ENCODE data around the gene PBX2.
"Not testable (repeated sequence)": the region's sequence is repeated elsewhere in the genome, so short reads cannot be mapped to it uniquely, and the experiment has no call there.

The PBX2 gene

DNA sequence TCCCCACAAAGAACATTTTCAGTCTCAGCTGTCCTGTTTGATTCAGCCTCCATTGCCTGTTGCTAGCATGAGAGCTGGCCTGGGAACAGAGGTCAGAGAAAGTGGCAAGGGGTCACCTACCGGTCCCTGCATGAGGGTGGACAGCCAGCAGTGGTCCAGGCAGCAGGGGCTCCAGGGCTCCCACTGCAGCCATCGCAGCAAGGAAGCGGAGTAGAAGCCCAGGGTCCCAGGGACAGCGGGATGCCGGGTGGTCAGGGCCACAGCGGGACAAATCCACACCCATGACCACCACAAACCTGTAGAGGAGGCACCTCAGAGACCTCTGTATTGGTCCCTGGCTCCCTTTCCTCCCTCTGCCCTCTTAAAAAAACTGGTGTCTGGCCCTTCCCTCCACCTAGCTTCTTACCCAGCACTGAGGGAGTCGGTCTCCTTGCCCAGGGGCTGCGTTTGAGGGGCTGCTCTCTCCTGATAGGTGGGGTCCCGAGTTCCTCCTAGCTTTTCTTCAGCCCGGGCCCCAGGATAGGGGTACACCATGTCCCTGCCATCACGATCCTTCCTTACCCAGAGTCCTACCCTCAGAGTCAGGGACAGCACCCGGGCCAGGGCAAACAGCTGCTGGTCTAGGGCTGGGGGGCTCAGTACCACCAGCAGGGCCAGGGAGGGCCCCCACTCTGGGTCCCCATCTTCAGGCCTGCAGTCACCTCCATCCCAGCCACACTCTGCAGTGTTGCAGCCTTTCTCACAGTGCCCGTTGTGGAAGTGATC is 10.9 kb upstream of the PBX2 start:
- no peak for DNase-seq

DNA sequence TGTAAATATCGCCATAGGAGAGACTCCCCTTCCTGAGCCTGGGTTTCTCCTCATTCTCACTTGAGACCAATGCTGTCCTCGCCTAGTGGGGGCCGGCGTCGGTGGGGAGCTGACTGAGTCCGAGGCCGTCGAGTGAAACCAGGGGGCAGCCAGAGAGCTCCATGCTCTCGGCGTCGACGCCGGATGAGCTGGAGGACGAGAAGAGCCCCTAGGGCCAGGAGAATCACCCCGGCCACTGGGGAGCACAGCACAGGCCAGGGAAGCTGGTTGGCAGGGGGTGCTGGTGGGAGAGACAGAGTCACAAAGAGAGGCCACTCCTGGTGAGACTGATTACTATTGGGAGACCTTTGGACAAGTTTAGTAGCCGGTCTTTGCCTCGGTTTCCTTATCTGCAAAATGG is 8.9 kb upstream of the PBX2 start:
- no peak for DNase-seq

DNA sequence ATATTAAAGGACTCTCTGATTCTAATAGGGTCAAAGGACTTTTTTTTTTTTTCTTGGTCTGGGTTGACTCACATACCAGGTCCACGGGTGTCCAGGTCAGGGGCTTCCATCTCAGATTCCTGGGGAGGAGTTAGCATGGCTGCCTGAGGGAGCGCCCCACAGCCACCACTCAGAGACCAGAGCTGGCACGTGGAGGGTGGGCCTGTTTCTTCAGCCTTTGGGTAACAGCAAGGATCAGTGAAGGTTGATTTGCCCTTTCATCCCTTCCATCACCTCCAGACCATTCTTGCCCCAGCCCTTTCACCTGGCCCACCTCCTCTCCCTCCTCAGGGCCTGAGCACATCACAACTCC is 8.3 kb upstream of the PBX2 start:
- DNase-seq: no peak

DNA sequence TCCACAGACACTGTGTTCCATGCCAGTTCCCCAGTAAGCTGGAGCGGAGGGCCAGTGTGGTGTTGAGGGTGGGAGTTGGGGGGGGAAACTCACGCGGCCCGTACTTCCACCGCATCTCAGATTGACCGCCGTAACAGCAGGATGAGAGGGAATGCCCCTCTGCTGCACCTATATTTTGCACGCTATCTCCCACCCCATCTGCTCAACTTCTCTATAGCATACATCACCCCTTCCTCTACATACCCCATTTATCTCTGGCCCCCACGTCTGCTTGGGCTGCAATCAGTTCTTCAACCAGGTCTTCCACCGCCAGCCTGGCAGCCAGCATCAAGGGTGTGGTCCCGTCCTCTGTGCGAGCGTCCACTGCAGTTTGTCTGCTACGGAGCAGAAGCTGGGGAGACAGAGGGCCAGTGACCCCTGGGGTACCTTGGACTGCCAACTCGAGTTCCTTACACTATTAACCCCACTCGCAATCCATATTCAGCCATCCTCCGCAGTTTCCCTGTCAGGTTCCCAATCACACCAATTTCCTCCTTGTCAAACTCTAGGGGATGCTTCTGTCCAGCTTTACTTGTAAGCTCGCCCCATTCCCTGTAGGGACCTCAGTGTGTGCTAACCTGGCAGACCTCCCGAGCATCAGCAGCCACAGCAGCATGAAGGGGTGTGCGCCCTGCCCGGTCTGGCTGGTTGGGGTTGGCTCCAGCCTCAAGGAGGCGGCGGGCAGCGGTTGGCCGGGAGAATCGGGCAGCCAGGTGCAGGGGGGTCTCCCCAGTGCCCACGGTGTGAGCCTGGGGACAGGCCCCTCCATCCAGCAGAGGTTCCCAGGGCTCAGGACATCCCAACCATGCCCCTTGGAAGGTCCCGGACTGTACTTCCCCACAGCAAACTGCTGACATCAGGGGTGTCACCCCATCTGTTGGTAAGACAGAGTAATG is 6.9 kb upstream of the PBX2 start:
- DNase-seq: no peak

DNA sequence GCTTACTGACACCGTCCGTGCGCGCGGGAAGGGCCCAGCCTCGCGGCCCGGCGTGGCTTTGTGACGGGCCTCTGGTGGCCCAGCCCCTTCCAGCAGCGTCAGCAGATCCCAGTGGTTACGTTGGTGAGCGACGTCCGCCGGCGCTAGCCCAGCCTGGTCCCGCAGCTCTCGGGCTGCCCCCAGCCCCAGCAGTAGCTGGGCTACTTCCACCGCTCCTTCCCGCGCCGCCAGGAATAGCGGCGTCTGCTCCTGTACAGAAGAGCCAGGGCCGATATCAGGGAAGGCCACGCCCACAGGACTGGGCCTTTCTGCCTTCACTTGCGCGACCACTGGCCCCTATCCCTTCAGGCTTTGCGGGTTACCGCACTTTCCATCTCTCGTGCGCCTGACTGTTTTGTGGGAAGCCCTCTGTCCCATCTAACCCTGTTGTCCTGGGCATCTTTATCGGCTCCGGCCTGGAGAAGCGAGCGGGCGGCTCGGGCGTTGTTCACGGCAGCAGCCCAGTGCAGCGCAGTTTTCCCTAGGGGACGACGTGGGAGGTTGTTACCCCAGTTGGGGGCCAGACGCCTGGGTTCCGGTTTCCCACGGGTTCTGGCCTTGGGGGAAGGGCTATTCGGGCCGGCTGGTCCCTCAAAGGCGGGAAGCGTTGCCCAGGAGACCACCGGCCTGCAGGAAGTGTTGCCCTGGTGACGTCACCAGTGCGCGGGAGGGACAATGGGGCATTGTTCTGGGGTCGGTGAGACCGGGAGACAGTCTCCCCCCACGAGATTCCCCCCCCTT is 6.1 kb upstream of the PBX2 start:
- peak; percentile 79 for DNase-seq

DNA sequence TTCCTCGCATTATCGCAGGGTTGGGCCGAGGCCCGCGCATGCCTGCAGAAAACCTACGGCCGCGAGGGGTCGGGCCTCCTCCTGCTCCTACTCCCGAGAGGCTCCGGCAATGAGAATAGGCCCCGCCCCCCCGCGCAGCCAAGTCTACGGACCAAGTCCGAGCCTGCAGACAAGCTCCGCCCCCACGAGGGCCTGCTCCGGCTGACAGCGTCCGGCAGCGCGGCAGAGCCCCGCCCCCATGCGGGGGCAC is 5.6 kb upstream of the PBX2 start:
- peak; percentile 100 for DNase-seq

DNA sequence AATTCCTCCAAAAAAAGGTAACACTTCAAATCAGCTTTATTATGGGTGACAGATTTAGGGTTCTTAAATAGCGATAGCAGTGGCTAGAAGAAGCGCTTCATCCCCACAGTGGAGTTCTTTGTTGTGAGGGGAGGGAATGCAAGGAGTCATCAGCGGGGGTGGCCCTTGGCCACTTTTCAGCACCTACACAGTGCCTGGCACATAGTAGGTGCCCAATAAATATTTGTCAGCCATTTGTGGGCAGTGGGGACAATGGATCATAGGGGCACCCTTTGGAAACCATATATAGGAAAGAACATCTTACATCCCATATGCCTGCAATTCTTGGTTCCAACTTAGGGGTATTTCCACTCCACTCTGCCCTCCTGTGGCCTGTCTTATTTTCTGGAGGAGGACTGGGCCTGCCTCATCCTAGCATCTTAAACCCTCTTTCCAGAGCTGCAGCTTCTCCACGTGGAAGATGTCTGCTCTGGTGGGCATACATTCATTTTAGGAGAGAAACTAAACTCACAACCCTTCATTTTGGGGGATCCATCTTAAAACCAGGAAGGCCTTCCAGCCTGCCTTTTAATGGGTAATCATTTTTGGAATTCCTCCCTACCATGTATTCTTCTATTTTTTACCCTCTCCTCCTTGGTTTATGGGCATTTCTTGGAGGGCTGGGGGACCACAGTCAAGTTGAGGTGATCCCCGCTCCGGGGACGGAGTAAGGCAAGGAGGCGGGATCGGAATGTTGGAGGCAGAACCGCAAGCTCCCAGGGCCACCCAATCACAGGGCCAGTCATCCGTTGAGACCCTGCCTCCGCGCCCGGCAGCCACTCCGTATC is 5.0 kb upstream of the PBX2 start:
- peak; percentile 57 for DNase-seq

DNA sequence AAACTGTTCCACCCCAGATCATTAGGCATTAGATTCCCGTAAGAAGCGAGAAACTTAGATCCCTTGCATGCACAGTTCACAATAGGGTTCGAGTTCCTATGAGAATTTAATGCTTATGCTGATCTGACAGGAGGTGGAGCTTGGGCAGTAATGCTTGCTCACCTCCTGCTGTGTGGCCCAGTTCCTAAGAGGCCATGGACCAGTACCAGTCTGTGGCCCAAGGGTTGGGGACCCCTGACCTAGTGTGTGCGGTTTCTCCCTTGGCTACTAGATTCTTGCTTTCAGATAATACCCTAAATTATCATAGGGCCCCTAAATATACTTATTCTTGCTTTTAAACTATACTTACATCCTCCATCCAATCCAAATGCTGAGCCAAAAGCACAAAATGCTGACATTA is 4.4 kb upstream of the PBX2 start:
- no peak for DNase-seq

DNA sequence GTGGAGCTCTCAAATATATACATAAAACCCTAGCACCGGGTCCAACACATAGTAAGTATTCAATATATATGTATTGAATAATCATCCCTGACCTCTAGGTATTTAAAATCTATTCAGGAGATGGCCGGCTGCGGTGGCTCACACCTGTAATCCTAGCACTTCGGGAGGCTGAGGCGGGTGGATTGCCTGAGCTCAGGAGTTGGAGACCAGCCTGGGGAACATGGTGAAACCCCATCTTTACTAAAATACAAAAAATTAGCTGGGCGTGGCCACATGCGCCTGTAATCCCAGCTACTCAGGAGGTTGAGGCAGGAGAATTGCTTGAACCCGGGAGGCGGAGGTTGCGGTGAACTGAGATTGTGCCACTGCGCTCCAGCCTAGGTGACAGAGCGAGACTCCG is 3.1 kb upstream of the PBX2 start:
- DNase-seq: not testable (repeated sequence)

DNA sequence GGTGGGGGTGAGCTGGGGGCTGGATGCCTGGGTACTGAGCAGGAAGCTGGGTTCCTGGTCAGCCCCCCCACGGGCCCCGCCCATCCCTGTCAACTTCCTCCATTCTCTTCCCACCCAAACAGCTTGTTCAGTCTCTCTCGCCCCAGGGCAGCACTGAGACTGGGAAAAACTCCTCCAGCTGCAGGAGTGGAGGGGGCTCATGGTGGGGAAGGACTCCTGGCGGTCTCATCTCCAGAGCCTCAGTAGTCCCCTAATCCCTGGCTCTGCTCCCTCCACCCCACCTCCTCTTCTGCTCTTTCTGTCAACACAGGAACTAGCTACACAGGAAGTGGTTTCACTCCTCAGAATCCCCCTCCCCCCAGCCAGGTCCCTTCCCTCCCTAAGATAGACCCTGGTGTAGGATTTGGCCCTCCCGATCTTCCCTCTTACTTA is 2.6 kb upstream of the PBX2 start, which contains the start of gene GPSM3:
TSS of gene GPSM3 (minus strand) at position 36 of the 432 bp plus-strand sequence. CDS start 130 bp downstream, outside the sequence.
- DNase-seq: peak; percentile 75

DNA sequence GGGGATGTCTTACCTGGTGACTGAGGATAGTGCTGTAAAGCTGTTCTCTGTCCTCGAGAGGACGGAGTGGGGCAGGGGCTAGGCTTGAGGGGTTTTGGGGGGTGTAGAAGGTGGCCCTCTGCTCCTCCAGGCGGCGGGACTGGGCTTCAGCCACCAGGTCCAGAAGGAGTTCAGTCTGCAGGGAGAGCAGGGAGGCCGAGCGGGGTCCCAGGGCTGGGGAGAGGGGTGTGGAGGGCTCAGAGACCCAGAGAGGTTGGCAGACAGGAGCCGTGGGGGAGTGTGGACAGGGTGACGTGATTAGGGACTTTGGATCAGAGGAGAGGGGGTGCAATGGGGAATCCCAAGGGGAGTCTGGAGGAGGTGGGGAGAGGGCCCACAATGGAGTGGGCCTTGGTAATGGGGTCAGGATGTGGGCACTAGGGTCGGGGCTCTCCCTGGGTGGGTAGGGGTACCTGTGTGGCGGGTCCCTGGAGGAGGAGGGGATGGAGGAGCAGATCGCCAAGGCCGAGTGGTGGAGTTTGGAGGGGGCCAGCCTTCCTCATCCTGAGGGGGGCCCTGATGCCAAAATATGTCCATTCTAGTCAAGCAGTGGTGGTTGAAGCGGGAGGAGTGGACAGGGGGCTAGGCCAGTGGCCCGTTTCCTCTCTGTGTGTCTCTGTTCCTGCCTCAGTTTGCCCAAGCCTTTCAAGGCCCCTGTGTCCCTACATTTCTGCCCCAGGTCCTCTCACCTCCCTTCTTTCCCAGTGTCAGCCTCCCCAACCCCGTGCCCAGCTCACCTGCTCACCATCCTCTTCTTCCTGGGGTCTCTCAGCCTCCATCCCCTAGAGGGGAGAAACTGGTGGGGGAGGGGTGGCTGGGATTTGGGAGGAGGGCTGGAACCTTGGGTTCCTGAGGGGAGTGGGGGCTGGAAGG is 1.9 kb upstream of the PBX2 start:
- DNase-seq: no peak

DNA sequence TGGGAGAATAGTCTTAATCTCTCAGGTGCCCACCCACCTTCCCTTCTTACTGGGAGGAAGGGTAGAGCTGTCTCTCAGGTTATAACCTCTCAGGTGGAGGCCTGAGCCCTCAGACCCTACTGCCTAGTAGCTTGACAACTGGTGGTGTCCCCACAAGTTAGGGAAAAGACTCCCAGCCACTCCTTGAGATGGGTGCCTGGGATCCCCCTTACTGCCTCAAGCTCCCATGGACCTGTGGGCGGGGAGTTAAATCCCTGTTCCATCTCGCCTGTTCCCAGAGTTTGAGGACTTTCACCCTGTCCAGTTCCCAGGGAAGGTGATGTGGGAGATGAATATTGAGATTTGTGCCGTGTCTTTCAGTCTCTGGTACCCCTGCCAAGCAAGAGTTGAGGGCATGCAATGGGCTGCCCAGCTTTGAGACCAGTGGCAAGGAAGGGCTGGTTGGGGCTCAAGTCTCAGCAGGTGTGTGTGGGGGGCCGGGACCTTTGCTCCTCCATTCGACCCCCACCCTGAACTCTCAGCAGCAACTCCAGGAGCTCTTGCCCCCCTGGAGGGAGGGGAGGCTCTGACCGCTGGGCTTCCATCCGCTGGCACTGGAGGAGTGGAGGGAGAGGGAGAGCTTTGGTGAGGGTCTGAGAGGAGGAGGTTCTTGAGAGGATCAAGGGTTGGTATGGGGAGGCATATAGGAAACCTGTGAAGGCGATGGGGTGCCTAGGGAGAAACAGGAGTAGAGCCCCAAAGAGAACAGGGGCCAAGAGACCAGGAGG is 1.1 kb upstream of the PBX2 start:
- no peak for DNase-seq

DNA sequence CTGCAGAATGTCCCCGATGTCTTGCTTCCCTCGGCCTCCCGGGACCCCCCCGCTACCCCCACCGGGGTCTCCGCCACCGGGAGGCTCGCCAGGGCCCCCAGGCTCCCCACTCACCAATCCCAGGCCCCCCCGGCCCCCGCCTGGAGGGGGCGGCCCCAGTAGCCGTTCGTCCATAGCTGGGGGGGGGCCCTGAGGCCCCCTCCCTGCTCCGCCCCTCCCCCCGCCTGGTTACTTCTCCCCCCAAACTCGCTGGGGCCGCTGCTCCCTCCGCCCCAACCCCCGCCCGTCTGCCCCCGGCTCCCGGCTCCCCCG is 304 bp downstream of the PBX2 start:
- DNase-seq: no peak

DNA sequence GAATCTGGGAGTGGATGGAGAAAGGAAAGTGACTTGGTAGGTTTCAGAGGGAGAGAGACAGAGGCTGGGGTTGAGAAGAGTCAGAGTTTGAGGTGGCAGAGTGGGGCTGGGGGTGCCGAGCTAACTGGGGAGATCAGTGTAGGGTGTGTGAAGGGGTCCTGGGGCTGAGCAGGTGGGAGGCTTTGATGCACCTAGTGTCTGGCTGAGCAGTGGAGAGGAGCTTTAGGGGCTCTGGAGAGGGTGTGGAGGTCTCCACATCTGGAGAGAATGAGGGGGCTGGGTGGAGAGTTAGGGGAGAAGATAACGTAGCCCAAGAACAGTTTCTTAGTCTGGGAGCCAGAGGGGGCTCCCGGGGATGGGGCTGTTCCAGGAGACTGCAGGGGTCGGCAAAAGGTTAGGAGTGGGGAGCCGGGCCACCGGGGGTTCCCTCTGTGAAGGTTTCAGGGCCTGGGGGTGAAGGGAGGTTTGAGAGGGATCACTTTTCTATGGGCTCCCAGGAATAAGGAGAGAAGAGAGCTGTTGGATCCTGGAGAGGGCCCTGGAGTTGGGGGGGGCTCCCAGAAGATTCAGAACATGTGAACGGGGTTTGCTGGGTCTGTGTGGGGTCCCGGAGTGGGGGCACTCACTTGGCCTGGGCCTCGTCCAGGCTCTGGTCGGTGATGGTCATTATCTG is 797 bp downstream of the PBX2 start:
- DNase-seq: no peak

DNA sequence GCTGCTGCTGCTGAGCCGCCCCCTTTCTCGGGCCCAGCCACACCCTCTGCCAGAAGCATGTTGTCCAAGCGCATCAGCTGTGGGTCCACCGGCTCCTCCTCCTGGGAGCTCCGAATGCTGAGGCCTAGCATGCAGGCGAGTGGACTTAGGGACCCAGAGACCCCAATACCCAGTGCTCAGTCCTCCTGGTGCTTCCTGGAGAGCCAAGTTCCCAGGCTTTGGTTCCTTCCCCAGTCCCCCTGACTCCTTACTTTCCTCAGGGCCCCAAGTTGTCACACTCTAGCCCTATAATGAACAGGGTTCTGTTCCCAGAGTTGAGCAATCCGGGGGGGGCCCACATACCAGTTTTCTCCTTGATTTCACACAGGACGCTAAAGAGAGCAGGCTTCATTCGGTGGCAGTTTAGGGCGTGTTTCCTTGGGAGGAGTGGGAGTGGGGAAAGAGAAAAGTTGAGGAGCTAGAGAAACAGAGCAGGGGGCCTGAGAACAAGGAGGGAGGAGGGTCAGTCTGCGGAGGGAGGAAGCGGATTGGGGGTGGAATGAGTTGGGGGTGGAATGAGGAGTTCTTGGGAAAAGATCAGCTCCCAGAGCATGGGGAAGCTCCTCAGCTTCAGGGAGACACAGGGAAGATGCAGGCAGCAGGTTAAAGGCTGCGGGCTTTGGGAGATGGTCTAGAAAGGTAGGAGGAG is 1.5 kb downstream of the PBX2 start:
- no peak for DNase-seq

DNA sequence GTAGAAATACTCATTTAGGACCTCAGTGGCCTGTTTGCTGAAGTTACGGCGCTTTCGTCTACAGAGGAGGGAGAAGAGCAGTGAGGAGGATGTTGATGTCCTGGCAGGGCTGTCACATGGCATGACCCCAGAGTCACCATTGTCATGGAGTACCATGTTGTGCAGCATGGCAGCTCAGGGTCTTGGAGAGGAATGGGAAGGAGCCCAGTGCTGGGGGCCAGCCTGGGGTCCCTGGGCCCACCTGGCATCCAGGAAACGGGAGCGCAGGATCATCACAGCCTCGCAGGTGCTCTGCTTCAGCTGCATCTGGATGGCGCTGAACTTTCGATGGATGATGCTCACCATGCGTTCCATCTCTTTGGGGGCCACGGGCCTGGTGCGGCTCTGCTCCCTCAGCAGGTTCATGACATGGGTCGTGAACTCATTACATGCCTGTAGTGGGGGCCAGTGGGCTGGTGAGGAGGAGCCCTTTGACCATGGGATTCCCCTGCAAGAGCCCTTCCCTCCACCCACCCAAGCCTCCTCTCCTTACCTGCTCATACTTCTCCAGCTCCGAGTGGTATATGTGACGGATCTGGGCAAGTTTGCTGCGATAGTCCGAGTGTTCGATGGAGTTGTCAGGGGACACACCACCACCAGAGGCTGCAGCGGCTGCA is 2.1 kb downstream of the PBX2 start:
- DNase-seq: not testable (repeated sequence)

DNA sequence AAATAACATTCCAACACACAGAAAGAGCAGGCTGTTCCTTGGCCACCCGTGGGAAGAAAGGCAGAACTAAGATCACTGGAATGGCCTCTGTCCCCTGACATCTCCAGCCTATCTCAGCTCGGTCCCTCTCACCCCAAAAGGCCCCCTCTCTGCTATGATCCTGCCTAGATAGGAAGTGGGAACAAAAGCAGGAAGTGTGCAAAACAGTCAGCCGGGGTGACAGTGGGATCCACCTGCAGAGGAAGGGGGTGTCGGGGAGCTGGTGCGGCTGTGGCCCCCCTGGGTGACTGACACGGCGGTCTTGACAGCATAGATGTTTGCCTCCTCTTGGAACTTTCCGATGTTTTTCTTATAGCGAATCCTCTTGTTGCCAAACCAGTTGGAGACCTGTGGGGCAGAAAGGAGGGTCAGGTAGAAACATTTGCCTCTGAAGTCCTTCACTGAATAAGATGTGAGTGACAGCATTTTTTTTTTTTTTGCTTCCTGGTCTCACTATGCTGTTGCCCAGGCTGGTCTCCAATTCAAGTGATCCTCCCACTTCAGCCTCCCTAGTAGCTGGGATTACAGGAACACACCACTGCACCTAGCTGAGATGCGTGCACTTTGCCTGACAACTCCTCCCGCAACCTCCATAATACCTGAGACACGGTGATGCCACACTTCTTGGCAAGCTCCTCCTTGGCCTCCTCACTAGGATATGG is 2.8 kb downstream of the PBX2 start:
- no peak for DNase-seq

DNA sequence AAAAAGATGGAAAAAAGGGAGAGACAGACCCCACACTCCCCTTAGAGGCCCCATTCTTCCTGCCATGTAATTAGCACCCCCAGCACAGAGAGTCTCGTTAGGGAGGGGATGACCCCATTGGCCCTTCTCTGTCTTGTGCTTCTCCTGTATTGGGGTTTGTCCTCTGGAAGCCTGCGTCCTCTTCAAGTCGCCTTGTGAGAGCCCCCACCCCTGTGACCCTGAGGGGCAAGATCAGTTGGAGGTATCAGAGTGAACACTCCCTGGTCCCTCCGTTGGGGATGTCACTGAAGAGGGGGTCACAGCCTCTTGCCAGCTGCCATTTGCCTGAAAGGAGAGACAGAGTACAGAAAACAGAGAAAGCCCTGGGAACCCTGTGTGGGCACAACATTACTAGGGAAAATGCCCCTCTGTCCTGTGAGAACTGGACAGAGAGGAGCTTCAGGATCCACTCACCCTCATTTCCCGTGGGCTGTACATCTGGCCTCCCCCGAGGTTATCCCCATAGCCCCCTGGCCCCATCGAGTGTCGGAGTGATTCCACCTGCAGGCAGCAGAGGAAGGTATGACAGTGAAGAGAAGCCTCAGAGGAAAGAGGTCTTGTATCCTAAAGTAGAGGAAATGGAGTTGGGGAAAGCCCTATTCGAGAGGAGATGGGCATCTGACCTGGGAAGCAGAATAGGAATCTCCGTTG is 3.7 kb downstream of the PBX2 start:
- not testable (repeated sequence) for DNase-seq

Measured in activated CD4-positive, alpha-beta T cell treated with anti-CD3 and anti-CD28 coated beads, Interleukin-10, Interleukin-2, amounts not matched to agents 100 ng/mL and 50 ng/mL, durations not matched to agents 16 hours and 8 hours (primary cell).